GM21825 (cell line): ENCODE results near the gene F10.

Experiments used
- ATAC-seq: cut with Tn5 transposase; IDR thresholded peaks from one replicate; pipeline ENCODE4 v1.9.1; 2021; ENCODE audit warnings: mild to moderate bottlenecking, moderate library complexity; ENCODE audit not compliant: unreplicated experiment

Gene F10

DNA sequence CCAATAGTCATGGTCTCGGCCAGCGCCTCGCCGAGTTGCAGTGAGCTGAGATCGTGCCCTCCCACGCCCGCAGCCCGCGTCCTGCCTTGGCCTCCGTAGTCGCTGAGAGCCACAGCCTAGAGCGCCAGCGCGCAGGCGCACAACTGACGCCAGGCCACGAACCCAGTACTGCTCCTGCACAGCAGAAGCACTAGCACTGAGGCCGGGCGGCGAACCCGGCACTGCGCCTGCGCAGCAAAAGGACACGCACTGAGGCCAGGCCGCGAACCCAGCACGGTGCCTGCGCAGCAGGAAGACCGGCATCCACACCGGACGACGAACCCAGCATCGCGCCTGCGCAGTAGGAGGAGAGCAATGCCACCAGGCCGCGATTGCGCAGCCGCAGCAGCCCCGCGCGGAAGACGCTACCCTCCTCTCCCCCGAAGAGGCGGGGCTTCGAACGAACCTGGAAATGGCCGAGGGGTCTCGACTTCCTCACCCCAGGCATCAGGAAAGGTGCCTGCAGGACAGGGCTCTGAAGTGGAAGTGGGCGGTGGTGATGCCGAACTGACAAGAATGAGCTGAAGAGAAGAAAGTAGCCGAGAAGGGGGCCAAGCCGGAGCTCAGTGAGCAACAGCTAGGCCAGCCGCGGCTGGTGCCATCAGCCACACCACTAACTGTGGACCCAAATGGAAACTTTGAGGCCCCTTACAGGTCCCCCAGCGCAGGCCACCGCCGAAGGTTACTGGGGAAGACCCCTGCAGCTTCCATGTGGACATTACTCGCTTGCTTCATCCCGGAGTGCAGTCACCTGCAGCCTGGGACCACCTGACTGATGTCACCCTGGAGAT lies 7.5 kb downstream of the F10 start:
- no peak for ATAC-seq

- ATAC-seq: no peak
Observed at GRCh38 chr13:113135281-113135760, 12.7 kb downstream of the F10 start.

DNA sequence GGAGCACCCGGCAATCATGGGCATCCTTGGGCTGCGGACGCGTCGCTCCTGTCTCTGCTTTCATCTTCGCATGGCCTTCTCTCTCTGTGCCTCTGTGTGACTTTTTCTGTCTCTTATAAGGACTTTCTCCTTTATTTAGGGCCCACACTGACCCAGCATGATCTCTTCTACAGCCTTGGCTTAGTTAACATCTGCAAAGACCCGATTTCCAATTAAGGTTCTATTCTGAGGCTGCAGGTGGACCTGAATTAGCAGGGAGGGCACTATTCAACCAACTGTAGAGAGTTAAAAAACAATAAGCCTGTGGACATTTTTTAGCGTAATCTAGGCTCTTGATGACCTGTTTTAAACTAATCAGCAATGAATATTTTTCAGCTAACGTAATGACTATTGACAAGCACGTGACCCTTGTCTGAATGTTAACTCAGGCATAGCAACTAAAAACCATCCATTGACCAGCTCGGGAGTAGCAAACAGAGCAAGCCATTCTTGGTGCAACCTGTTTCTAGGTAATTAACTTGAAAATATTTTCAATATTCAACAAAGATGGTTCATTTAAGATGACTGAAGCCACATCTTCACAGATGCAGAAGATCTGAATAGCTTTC lies 15.2 kb downstream of the F10 start:
- ATAC-seq: no peak

DNA sequence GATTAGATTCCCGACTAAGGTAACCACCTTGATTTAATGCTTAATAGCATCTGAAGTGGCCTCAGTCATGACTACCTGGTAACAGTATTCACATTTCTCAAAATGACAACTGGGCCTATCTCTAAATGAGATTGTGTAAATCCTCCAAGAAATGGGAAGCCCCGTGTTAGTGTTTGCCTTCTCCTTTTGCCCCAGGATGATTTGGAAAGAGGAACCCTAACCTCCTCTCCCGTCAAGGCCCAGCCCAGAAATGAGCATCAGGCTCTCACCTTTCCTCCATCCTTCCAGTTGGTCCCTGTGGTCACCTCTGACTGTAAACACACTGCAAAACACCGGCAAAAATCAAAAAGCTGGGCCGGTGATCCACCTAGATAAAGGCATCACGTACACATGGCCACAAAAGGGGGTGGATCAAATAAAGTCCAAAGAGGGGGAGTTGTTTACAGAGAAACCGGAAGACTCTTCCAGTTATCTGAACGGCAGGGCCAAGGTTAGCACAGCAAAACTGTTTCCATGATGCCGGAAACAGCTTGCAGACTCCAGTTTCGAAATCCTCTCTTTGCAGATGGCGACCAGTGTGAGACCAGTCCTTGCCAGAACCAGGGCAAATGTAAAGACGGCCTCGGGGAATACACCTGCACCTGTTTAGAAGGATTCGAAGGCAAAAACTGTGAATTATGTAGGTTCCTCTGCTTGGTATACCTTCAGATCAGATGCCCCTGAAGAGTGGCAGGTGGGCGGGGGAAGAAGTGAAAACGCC lies 16.4 kb downstream of the F10 start:
- ATAC-seq: no peak

- no peak for ATAC-seq
Observed at GRCh38 chr13:113139577-113139976, 17.0 kb downstream of the F10 start.

DNA sequence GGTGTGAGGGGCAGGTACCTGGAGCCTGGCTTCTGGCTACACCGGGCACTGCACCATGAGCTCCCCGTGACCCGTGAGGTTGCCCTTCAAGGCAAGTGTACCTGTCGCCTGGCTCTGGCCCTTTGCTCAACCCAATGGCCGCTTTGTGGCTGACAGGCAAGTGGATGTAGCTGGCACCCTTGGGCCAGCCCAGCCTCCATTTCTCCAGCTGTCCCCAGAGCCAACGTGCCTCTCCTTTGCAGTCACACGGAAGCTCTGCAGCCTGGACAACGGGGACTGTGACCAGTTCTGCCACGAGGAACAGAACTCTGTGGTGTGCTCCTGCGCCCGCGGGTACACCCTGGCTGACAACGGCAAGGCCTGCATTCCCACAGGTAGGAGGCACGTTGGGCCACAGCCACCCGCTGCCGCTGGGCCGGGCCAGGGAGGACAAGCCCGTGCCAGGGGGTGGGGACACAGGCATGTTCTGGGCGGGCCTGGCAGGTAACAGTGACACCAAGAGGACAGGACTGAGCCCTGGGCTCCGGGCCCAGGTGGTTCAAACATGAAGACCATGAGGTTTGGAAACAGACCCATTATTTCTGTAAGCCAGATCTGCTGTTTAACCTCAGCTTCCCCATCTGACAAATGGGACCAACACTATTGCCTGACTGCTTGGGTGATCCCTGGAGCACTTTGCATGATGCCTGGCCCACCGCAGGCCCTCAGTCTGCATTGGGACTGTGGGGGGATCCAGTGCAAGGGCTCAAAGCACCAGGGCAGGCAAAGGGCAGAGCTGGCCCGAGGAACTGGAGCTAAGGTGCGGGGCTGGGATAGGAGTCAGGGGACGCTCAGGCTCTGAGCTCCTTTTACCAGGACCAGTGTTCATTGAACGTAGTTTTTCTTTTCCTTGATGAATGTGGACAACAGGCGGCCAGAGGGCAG lies 18.3 kb downstream of the F10 start:
- ATAC-seq: no peak

- ATAC-seq: no peak
Observed at GRCh38 chr13:113141601-113141970, 19.0 kb downstream of the F10 start.

GRCh38 chr13:113142876-113143275 lies 20.3 kb downstream of the F10 start:
- ATAC-seq: no peak

- ATAC-seq: no peak
Observed at GRCh38 chr13:113143466-113144254, 21.1 kb downstream of the F10 start.

GRCh38 chr13:113144255-113144629 lies 21.6 kb downstream of the F10 start:
- no peak for ATAC-seq

- no peak for ATAC-seq
Observed at GRCh38 chr13:113145496-113145895, 22.9 kb downstream of the F10 start.

DNA sequence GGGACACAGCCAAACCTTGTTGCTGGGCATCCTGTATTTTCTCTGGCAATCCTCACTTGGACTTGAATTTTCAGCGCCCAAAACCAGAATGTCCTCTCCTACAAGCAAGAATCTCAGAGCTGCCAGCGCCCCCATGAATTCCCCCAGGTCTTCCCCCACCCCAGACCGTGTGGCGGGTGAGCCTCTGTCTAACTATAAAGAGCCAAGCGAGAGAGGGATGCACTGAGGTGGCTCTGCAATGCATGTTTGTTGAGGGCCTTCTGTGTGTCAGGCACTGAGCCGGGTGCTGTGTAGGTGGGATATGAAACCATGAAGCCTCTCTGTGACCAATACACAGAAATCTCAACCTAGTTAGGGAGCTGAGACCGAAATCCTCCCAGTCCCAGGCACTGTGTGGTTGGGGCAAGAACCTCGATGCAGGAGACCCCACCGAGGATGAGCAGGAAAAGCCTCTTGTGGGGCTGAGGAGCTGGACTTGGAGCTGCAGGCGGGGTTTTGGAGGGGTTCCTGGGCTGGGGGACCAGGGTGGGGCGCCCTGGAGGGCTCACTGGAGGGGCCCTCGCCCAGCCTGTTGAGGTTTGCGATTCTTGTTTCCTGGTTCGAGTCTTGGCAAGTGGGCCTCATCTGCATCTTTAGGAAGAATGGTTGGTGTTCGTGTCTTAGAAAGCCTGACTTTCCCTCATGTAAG lies 23.5 kb downstream of the F10 start:
- no peak for ATAC-seq

DNA sequence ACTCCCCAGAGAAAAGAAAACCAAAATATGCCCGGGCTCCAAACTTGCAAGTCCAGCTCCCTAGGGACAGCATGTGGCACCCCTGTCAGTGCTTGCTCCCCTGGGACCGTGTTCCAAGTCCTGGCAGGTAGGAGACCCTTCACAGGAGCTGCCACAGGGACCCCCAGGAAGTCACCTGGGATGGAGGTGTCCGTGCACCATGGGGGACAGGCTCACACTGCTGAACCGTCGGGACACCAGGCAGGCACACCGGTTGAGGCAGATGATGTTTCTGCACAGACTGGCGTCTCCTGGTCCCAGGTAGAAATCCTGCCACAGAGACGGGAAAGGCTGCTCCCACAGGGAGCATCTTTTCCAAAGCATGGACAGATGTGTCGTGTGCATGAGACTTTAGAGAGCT lies 24.2 kb downstream of the F10 start:
- no peak for ATAC-seq

DNA sequence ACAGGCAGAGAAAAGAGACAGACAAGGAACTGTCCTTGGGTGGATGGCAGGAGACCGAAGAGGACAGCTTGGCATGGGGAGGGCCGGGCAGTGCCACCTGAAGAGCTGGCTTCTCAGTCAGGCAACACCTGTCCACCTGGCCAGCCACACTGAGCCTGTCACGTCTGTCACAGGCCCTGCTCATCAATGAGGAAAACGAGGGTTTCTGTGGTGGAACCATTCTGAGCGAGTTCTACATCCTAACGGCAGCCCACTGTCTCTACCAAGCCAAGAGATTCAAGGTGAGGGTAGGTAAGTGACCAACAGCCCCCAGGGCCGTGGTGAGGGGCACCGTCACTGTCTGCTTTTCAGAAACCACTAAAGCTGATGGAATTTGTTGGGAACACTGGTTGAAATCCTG lies 24.6 kb downstream of the F10 start:
- no peak for ATAC-seq

DNA sequence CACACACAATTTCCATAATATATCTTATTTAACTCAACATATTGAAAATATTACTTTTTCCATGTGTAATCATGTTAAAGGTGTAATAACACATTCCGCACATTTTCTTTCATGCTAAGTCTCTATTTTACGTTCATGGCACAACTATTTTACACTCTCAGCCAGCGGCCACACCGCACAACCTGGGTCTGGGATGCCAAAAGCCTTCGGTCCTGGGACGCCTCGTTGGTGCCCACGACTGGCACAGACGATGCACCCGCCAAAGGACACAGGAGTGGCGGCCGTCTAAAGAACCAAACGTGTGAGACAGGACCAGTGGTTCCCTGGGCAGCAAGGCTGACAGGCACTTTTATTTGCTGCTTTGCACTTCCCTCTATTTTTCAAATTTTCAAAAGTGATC lies 25.8 kb downstream of the F10 start:
- ATAC-seq: no peak

DNA sequence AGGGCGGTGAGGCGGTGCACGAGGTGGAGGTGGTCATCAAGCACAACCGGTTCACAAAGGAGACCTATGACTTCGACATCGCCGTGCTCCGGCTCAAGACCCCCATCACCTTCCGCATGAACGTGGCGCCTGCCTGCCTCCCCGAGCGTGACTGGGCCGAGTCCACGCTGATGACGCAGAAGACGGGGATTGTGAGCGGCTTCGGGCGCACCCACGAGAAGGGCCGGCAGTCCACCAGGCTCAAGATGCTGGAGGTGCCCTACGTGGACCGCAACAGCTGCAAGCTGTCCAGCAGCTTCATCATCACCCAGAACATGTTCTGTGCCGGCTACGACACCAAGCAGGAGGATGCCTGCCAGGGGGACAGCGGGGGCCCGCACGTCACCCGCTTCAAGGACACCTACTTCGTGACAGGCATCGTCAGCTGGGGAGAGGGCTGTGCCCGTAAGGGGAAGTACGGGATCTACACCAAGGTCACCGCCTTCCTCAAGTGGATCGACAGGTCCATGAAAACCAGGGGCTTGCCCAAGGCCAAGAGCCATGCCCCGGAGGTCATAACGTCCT lies 26.4 kb downstream of the F10 start:
- no peak for ATAC-seq

GRCh38 chr13:113149711-113150549 lies 27.3 kb downstream of the F10 start:
- no peak for ATAC-seq
